SK-N-SH (cell line): ENCODE measurements around the gene TAF4.

Experiments used
- EZH2phosphoT487 ChIP-seq: fragments of 200-600 bp; sonication (generic); IDR thresholded peaks from 2 replicates; pipeline ENCODE4 v1.6.1; 2017; ENCODE audit warnings: low read depth, mixed run types, mild to moderate bottlenecking, antibody characterized with exemption, moderate library complexity, borderline replicate concordance
- FOSL2 ChIP-seq: IDR thresholded peaks from 2 replicates; pipeline ENCODE4 v1.4.0; 2012; ENCODE audit warnings: low read depth, mild to moderate bottlenecking, moderate library complexity, borderline replicate concordance
- GABPA ChIP-seq: IDR thresholded peaks from 2 replicates; pipeline ENCODE4 v1.4.0; 2012; ENCODE audit warnings: low read depth, mild to moderate bottlenecking
- MXI1 ChIP-seq: IDR thresholded peaks from 2 replicates; pipeline ENCODE4 v1.6.1; 2012; ENCODE audit warnings: mild to moderate bottlenecking, low read depth, low read length, improper control_type of control experiment
- NFIC ChIP-seq: IDR thresholded peaks from 2 replicates; pipeline ENCODE4 v1.4.0; 2012; ENCODE audit warnings: borderline replicate concordance
- NRF1 ChIP-seq: IDR thresholded peaks from 2 replicates; pipeline ENCODE4 v1.6.1; 2012; ENCODE audit warnings: low read depth, mild to moderate bottlenecking, low read length
- POLR2AphosphoS5 ChIP-seq: IDR thresholded peaks from 2 replicates; pipeline ENCODE4 v1.6.1; 2012; ENCODE audit warnings: low read depth, low read length
- RXRA ChIP-seq: IDR thresholded peaks from 2 replicates; pipeline ENCODE4 v1.4.0; 2012; ENCODE audit warnings: low read depth, mild to moderate bottlenecking, borderline replicate concordance
- TEAD4 ChIP-seq: IDR thresholded peaks from 2 replicates; pipeline ENCODE4 v1.4.0; 2012; ENCODE audit warnings: mild to moderate bottlenecking, borderline replicate concordance; ENCODE audit not compliant: insufficient read depth
- TF ChIP-seq, protein P1 (sequence below): fragments of 200-600 bp; sonication (generic); IDR thresholded peaks from 2 replicates; pipeline ENCODE4 v1.6.1; 2017; ENCODE audit warnings: antibody characterized with exemption, mild to moderate bottlenecking, moderate library complexity
- TF ChIP-seq, protein P2 (sequence below): IDR thresholded peaks from 2 replicates; pipeline ENCODE4 v1.6.1; 2012; ENCODE audit warnings: mild to moderate bottlenecking, low read depth, low read length, moderate library complexity
- TF ChIP-seq, protein P3 (sequence below): IDR thresholded peaks from 2 replicates; pipeline ENCODE4 v1.4.0; 2012; ENCODE audit warnings: low read depth, borderline replicate concordance
- TF ChIP-seq, protein P4 (sequence below): fragments of 150-350 bp; IDR thresholded peaks from 2 replicates; pipeline ENCODE4 v1.6.1; 2016; ENCODE audit warnings: mild to moderate bottlenecking, low read depth, low read length

DNA sequence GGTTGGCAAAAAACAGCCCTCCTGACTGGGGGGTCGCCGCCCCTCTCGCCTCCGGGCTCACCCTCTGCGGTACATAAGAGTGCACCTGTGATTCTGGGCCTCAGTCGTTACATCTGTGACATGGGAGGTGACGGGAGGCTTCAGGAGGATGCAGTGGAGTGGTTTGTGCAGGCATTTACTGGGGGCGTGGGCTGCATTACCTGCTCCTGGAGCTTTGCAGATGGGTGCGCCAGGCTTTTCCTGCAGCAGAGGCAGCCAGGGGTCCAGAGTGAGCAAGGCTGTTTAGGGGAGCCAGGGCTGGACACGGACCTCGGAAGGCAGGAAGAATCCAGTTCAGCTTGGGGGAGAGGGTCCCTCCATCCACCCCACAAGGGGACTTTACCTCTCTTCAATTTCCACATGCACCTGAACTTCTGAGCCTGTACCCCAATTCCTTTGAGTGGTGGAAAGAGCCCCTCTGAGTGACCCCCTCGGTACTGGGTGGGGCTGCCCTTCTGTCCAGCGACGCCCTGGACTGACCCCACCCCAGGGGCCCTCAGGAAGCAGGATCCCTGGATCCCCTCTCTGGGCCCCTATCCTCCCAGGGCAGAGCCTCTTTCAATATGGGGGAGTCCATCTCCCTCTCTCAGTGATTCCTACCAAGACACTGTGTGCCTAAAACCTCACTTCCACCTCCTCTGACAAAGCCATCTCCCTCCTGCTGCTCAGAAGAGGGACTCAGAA lies 134.0 kb downstream of the TAF4 start:
- no peak for TF ChIP-seq EZH2phosphoT487
- TF ChIP-seq TEAD4, result no peak
- no peak for TF ChIP-seq NRF1
- TF ChIP-seq MXI1, result no peak
- TF ChIP-seq RXRA, result no peak
- no peak for TF ChIP-seq FOSL2
- TF ChIP-seq, protein P1, sequence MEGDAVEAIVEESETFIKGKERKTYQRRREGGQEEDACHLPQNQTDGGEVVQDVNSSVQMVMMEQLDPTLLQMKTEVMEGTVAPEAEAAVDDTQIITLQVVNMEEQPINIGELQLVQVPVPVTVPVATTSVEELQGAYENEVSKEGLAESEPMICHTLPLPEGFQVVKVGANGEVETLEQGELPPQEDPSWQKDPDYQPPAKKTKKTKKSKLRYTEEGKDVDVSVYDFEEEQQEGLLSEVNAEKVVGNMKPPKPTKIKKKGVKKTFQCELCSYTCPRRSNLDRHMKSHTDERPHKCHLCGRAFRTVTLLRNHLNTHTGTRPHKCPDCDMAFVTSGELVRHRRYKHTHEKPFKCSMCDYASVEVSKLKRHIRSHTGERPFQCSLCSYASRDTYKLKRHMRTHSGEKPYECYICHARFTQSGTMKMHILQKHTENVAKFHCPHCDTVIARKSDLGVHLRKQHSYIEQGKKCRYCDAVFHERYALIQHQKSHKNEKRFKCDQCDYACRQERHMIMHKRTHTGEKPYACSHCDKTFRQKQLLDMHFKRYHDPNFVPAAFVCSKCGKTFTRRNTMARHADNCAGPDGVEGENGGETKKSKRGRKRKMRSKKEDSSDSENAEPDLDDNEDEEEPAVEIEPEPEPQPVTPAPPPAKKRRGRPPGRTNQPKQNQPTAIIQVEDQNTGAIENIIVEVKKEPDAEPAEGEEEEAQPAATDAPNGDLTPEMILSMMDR, result no peak
- TF ChIP-seq, protein P2, sequence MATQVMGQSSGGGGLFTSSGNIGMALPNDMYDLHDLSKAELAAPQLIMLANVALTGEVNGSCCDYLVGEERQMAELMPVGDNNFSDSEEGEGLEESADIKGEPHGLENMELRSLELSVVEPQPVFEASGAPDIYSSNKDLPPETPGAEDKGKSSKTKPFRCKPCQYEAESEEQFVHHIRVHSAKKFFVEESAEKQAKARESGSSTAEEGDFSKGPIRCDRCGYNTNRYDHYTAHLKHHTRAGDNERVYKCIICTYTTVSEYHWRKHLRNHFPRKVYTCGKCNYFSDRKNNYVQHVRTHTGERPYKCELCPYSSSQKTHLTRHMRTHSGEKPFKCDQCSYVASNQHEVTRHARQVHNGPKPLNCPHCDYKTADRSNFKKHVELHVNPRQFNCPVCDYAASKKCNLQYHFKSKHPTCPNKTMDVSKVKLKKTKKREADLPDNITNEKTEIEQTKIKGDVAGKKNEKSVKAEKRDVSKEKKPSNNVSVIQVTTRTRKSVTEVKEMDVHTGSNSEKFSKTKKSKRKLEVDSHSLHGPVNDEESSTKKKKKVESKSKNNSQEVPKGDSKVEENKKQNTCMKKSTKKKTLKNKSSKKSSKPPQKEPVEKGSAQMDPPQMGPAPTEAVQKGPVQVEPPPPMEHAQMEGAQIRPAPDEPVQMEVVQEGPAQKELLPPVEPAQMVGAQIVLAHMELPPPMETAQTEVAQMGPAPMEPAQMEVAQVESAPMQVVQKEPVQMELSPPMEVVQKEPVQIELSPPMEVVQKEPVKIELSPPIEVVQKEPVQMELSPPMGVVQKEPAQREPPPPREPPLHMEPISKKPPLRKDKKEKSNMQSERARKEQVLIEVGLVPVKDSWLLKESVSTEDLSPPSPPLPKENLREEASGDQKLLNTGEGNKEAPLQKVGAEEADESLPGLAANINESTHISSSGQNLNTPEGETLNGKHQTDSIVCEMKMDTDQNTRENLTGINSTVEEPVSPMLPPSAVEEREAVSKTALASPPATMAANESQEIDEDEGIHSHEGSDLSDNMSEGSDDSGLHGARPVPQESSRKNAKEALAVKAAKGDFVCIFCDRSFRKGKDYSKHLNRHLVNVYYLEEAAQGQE, result no peak
- no peak for TF ChIP-seq POLR2AphosphoS5
- no peak for TF ChIP-seq NFIC
- TF ChIP-seq, protein P3, sequence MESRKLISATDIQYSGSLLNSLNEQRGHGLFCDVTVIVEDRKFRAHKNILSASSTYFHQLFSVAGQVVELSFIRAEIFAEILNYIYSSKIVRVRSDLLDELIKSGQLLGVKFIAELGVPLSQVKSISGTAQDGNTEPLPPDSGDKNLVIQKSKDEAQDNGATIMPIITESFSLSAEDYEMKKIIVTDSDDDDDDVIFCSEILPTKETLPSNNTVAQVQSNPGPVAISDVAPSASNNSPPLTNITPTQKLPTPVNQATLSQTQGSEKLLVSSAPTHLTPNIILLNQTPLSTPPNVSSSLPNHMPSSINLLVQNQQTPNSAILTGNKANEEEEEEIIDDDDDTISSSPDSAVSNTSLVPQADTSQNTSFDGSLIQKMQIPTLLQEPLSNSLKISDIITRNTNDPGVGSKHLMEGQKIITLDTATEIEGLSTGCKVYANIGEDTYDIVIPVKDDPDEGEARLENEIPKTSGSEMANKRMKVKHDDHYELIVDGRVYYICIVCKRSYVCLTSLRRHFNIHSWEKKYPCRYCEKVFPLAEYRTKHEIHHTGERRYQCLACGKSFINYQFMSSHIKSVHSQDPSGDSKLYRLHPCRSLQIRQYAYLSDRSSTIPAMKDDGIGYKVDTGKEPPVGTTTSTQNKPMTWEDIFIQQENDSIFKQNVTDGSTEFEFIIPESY, result no peak
- TF ChIP-seq, protein P4, sequence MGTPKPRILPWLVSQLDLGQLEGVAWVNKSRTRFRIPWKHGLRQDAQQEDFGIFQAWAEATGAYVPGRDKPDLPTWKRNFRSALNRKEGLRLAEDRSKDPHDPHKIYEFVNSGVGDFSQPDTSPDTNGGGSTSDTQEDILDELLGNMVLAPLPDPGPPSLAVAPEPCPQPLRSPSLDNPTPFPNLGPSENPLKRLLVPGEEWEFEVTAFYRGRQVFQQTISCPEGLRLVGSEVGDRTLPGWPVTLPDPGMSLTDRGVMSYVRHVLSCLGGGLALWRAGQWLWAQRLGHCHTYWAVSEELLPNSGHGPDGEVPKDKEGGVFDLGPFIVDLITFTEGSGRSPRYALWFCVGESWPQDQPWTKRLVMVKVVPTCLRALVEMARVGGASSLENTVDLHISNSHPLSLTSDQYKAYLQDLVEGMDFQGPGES, result no peak
- TF ChIP-seq GABPA, result no peak
